GM18951 (cell line): ENCODE results near the gene COL24A1.
"Not testable (repeated sequence)": the region's sequence is repeated elsewhere in the genome, so short reads cannot be mapped to it uniquely, and the experiment has no call there.

ENCODE experiments used
- POLR2A ChIP-seq: IDR thresholded peaks from 4 replicates; pipeline ENCODE4 v1.6.1; 2011; ENCODE audit warnings: mild to moderate bottlenecking; ENCODE audit not compliant: insufficient read length, insufficient read depth; ENCODE audit errors: extremely low read depth
- in situ Hi-C: fragments of 300-500 bp; cut with MboI; formaldehyde crosslinking; loops from one replicate; pipeline ENCODE4 v1.12.0; 2022; ENCODE audit warnings: low sequenced_read_pairs, mixed read lengths, inconsistent platforms; ENCODE audit not compliant: unreplicated experiment

Gene COL24A1

GRCh38 chr1:86015375-86015774 lies 141.2 kb downstream of the COL24A1 start:
- no peak for TF ChIP-seq POLR2A
- in situ Hi-C loops: no loop called here

- TF ChIP-seq POLR2A: no peak
- in situ Hi-C loops: no loop called here
Observed at GRCh38 chr1:86000601-86001000, 156.0 kb downstream of the COL24A1 start.

GRCh38 chr1:85998105-85998855 lies 158.3 kb downstream of the COL24A1 start:
- in situ Hi-C loops: no loop called here
- TF ChIP-seq POLR2A: no peak

GRCh38 chr1:85992791-85993190 lies 163.8 kb downstream of the COL24A1 start:
- in situ Hi-C loops: no loop called here
- no peak for TF ChIP-seq POLR2A

- no peak for TF ChIP-seq POLR2A
- in situ Hi-C loops: no loop called here
Observed at GRCh38 chr1:85991261-85991660, 165.3 kb downstream of the COL24A1 start.

GRCh38 chr1:85984636-85985035 lies 171.9 kb downstream of the COL24A1 start:
- no peak for TF ChIP-seq POLR2A
- in situ Hi-C loops: no loop called here

- TF ChIP-seq POLR2A: no peak
- in situ Hi-C loops: no loop called here
Observed at GRCh38 chr1:85983316-85983715, 173.3 kb downstream of the COL24A1 start.

- no peak for TF ChIP-seq POLR2A
- in situ Hi-C loops: no loop called here
Observed at GRCh38 chr1:85976516-85977205, 179.9 kb downstream of the COL24A1 start.

GRCh38 chr1:85975912-85976371 lies 180.6 kb downstream of the COL24A1 start:
- in situ Hi-C loops: no loop called here
- no peak for TF ChIP-seq POLR2A

- TF ChIP-seq POLR2A: no peak
- in situ Hi-C loops: no loop called here
Observed at GRCh38 chr1:85962457-85962856, 194.1 kb downstream of the COL24A1 start.

GRCh38 chr1:85957760-85958159 lies 198.8 kb downstream of the COL24A1 start:
- in situ Hi-C loops: no loop called here
- no peak for TF ChIP-seq POLR2A

GRCh38 chr1:85955218-85955617 lies 201.4 kb downstream of the COL24A1 start:
- in situ Hi-C loops: not testable (repeated sequence)

GRCh38 chr1:85952460-85952859 lies 204.1 kb downstream of the COL24A1 start:
- TF ChIP-seq POLR2A: no peak
- in situ Hi-C loops: no loop called here

GRCh38 chr1:85947186-85947585 lies 209.4 kb downstream of the COL24A1 start:
- in situ Hi-C loops: no loop called here
- TF ChIP-seq POLR2A: no peak

GRCh38 chr1:85943945-85944344 lies 212.6 kb downstream of the COL24A1 start:
- in situ Hi-C loops: no loop called here
- TF ChIP-seq POLR2A: no peak

- in situ Hi-C loops: no loop called here
Observed at GRCh38 chr1:85943526-85943925, 213.0 kb downstream of the COL24A1 start.

More at GRCh38 chr1:85943526-85943925, 213.0 kb downstream of the COL24A1 start:
- TF ChIP-seq POLR2A: no peak
